ENCODE results near the gene CNPY4.

The CNPY4 gene

GRCh38 chr7:100075418-100075817, 44.0 kb upstream of the CNPY4 start:
- Histone ChIP-seq H3K27me3 (replicated peaks; ENCODE audit: control insufficient read depth, insufficient read depth, low read length) (no peaks in the 10 kb centered on the region), H3K36me3 (ENCODE audit: control insufficient read depth, insufficient read depth, low read length) (peaks cover 50% of the 10 kb centered on the region), H3K4me3 (replicated peaks; ENCODE audit: low read depth, low read length) (no peak overlapping the region)
- TF ChIP-seq CTCF (IDR thresholded peaks at IDR 0.05; ENCODE audit: insufficient read depth, low read length, poor library complexity, severe bottlenecking) = no peak
- DNase-seq (ENCODE audit: extremely low read depth, insufficient read length) = no peak

GRCh38 chr7:100077205-100077604, 42.2 kb upstream of the CNPY4 start:
- peaks cover 36% of the 10 kb centered on the region for H3K36me3 ChIP-seq (ENCODE audit: control insufficient read depth, insufficient read depth, low read length)
- no peak for DNase-seq (ENCODE audit: extremely low read depth, insufficient read length)
- H3K27me3 ChIP-seq (replicated peaks; ENCODE audit: control insufficient read depth, insufficient read depth, low read length) = no peaks in the 10 kb centered on the region
- no peak for TF ChIP-seq CTCF (IDR thresholded peaks at IDR 0.05; ENCODE audit: insufficient read depth, low read length, poor library complexity, severe bottlenecking)
- H3K4me3 ChIP-seq (replicated peaks; ENCODE audit: low read depth, low read length) = no peak overlapping the region

- H3K36me3 ChIP-seq (ENCODE audit: control insufficient read depth, insufficient read depth, low read length) = peaks cover 21% of the 10 kb centered on the region
- TF ChIP-seq CTCF (IDR thresholded peaks at IDR 0.05; ENCODE audit: insufficient read depth, low read length, poor library complexity, severe bottlenecking) = no peak
- no peaks in the 10 kb centered on the region for H3K27me3 ChIP-seq (replicated peaks; ENCODE audit: control insufficient read depth, insufficient read depth, low read length)
- no peak for DNase-seq (ENCODE audit: extremely low read depth, insufficient read length)
- no peak overlapping the region for H3K4me3 ChIP-seq (replicated peaks; ENCODE audit: low read depth, low read length)
Observed at GRCh38 chr7:100079024-100079560, 40.3 kb upstream of the CNPY4 start.

GRCh38 chr7:100080907-100081534, 38.4 kb upstream of the CNPY4 start:
- DNase-seq (ENCODE audit: extremely low read depth, insufficient read length) = no peak
- peak overlapping the region; percentile 93 for H3K4me3 ChIP-seq (replicated peaks; ENCODE audit: low read depth, low read length)
- TF ChIP-seq CTCF (IDR thresholded peaks at IDR 0.05; ENCODE audit: insufficient read depth, low read length, poor library complexity, severe bottlenecking) = no peak
- peaks cover 8% of the 10 kb centered on the region for H3K36me3 ChIP-seq (ENCODE audit: control insufficient read depth, insufficient read depth, low read length)
- H3K27me3 ChIP-seq (replicated peaks; ENCODE audit: control insufficient read depth, insufficient read depth, low read length) = no peaks in the 10 kb centered on the region

GRCh38 chr7:100081535-100082102, 37.8 kb upstream of the CNPY4 start, which contains the start of gene ZNF3:
Gene ZNF3 (minus strand): TSS chr7:100081723. CDS start chr7:100077357, 4,366 bp downstream.
- no peaks in the 10 kb centered on the region for H3K27me3 ChIP-seq (replicated peaks; ENCODE audit: control insufficient read depth, insufficient read depth, low read length)
- peak within 1 kb of the TSS; percentile 93 for H3K4me3 ChIP-seq (replicated peaks; ENCODE audit: low read depth, low read length)
- H3K36me3 ChIP-seq (ENCODE audit: control insufficient read depth, insufficient read depth, low read length) = peaks cover 8% of the 10 kb centered on the region
- peak; percentile 87 for TF ChIP-seq CTCF (IDR thresholded peaks at IDR 0.05; ENCODE audit: insufficient read depth, low read length, poor library complexity, severe bottlenecking)
- peak; percentile 99 for DNase-seq (ENCODE audit: extremely low read depth, insufficient read length)
